HL-60 (cell line): ENCODE data around the gene MIPOL1.

Source experiments
- DNase-seq, 2 experiments: peaks; one replicate each; pipeline ENCODE4 v3.0.0-alpha.2; 2010 to 2020; ENCODE audit warnings: low read depth in 1 of 2, low spot score in 1 of 2
- H3K27ac ChIP-seq: fragments of 250-450 bp; sonication (Bioruptor Pico); replicated peaks from 2 replicates; pipeline ENCODE4 v1.5.1; 2020; ENCODE audit warnings: mild to moderate bottlenecking, moderate library complexity
- H3K27me3 ChIP-seq: fragments of 250-450 bp; sonication (Bioruptor Pico); 2 replicates; pipeline ENCODE4 v1.5.1; 2021; ENCODE audit warnings: mild to moderate bottlenecking, moderate library complexity; ENCODE audit not compliant: insufficient read depth, poor library complexity, severe bottlenecking
- H3K4me3 ChIP-seq: replicated peaks from 2 replicates; pipeline ENCODE4 v1.5.1; 2011; ENCODE audit warnings: mild to moderate bottlenecking, control low read depth, low read length; ENCODE audit not compliant: insufficient read depth
- CTCF ChIP-seq: IDR thresholded peaks from one replicate; pipeline ENCODE4 v1.5.1; 2011; ENCODE audit warnings: low read length, control low read depth, inconsistent platforms; ENCODE audit not compliant: insufficient read depth
- GABPA ChIP-seq: IDR thresholded peaks from 2 replicates; pipeline ENCODE4 v1.6.1; 2012; ENCODE audit warnings: low read depth
- POLR2AphosphoS5 ChIP-seq: IDR thresholded peaks from 2 replicates; pipeline ENCODE4 v1.6.1; 2012; ENCODE audit warnings: low read depth
- REST ChIP-seq: IDR thresholded peaks from 2 replicates; pipeline ENCODE4 v1.6.1; 2012; ENCODE audit warnings: low read depth; ENCODE audit not compliant: insufficient replicate concordance
- SPI1 ChIP-seq: IDR thresholded peaks from 2 replicates; pipeline ENCODE4 v1.6.1; 2012; ENCODE audit warnings: low read depth, mild to moderate bottlenecking, borderline replicate concordance

The MIPOL1 gene

GRCh38 chr14:37247791-37248461 lies 50.2 kb downstream of the MIPOL1 start:
- Histone ChIP-seq H3K27me3 (no peaks in the 10 kb centered on the region), H3K27ac (no peak overlapping the region), H3K4me3 (no peak overlapping the region)
- TF ChIP-seq GABPA (no peak), REST (no peak), POLR2AphosphoS5 (no peak), SPI1 (no peak), CTCF (no peak)
- no peak for DNase-seq

- DNase-seq: no peak
- Histone ChIP-seq H3K4me3 (no peak overlapping the region), H3K27me3 (no peaks in the 10 kb centered on the region), H3K27ac (no peak overlapping the region)
- TF ChIP-seq POLR2AphosphoS5 (no peak), SPI1 (no peak), GABPA (no peak)
These were observed 54.0 kb downstream of the MIPOL1 start for GRCh38 chr14:37251775-37252174.

GRCh38 chr14:37252434-37252833 lies 54.7 kb downstream of the MIPOL1 start:
- no peak for DNase-seq
- Histone ChIP-seq H3K27me3 (no peaks in the 10 kb centered on the region), H3K27ac (no peak overlapping the region), H3K4me3 (no peak overlapping the region)
- TF ChIP-seq CTCF: no peak
- no peak for TF ChIP-seq REST
- TF ChIP-seq POLR2AphosphoS5: no peak
- no peak for TF ChIP-seq SPI1
- no peak for TF ChIP-seq GABPA

- Histone ChIP-seq H3K4me3 (no peak overlapping the region), H3K27me3 (no peaks in the 10 kb centered on the region), H3K27ac (no peak overlapping the region)
- TF ChIP-seq POLR2AphosphoS5: no peak
- no peak for TF ChIP-seq REST
- DNase-seq: no peak
These were observed 56.2 kb downstream of the MIPOL1 start for GRCh38 chr14:37253905-37254304.
